GM23338 (cell line): ENCODE data around the gene STOX2. TPM values are rescaled to one million over a fixed set of nuclear protein-coding genes. Genes with fewer than 3 reads are reported as not detected.

ENCODE experiments used
- CREB1 ChIP-seq: fragments of 250-450 bp; sonication (Bioruptor Pico); IDR thresholded peaks from 2 replicates; pipeline ENCODE4 v1.5.0; 2020; ENCODE audit warnings: low read depth, mild to moderate bottlenecking, moderate library complexity
- EZH2 ChIP-seq: fragments of 200-600 bp; sonication (generic); IDR thresholded peaks from one replicate; pipeline ENCODE4 v1.8.0; 2017; ENCODE audit warnings: antibody characterized with exemption, mild to moderate bottlenecking, low read depth; ENCODE audit not compliant: unreplicated experiment
- EZH2phosphoT487 ChIP-seq: fragments of 200-600 bp; sonication (generic); IDR thresholded peaks from one replicate; pipeline ENCODE4 v1.8.1; 2018; ENCODE audit warnings: antibody characterized with exemption; ENCODE audit not compliant: unreplicated experiment
- NANOG ChIP-seq: IDR thresholded peaks from 2 replicates; pipeline ENCODE4 v1.6.1; 2016; ENCODE audit warnings: antibody characterized with exemption, borderline replicate concordance
- POLR2AphosphoS5 ChIP-seq: IDR thresholded peaks from 2 replicates; pipeline ENCODE4 v1.6.1; 2016; ENCODE audit warnings: antibody characterized with exemption, low read depth
- STAT1 ChIP-seq: IDR thresholded peaks from one replicate; pipeline ENCODE4 v1.6.1; 2016; ENCODE audit warnings: antibody characterized with exemption; ENCODE audit not compliant: unreplicated experiment
- ZNF114 ChIP-seq: fragments of 250-450 bp; sonication (Bioruptor Pico); IDR thresholded peaks from 2 replicates; pipeline ENCODE4 v1.5.0; 2020; ENCODE audit warnings: mild to moderate bottlenecking, moderate library complexity
- polyA plus RNA-seq: library from polyadenylated mRNA; unstranded; fragments of >200 nt; fragmentation: Nextera tagmentation; extraction: Ambion mirVana; gene quantifications from 2 replicates; pipeline ENCODE4 v1.2.1, GENCODE V29; 2016
- total RNA-seq: library from RNA; depleted of rRNA; stranded (reverse); fragments of >200 nt; shearing (Covaris generic); gene quantifications from 2 replicates; pipeline ENCODE4 v1.2.3, GENCODE V29; 2014
- TF ChIP-seq, protein P1 (sequence below): fragments of 250-450 bp; sonication (Bioruptor Pico); IDR thresholded peaks from 2 replicates; pipeline ENCODE4 v1.5.0; 2020; ENCODE audit warnings: mild to moderate bottlenecking, moderate library complexity
- TF ChIP-seq, protein P2 (sequence below): IDR thresholded peaks from one replicate; pipeline ENCODE4 v1.6.1; 2018; ENCODE audit warnings: antibody characterized with exemption; ENCODE audit not compliant: unreplicated experiment
- TF ChIP-seq, protein P3 (sequence below), 2 experiments: fragments of 200-600 bp in 1 of 2; sonication (generic) in 1 of 2; conservative IDR thresholded peaks; 2 replicates each; pipeline versions ENCODE4 v1.5.1 to v1.6.1; 2016 to 2017; ENCODE audit warnings: antibody characterized with exemption in 2 of 2, low read depth in 2 of 2, mild to moderate bottlenecking in 2 of 2, moderate library complexity in 1 of 2
- TF ChIP-seq, protein P4 (sequence below): IDR thresholded peaks from 2 replicates; pipeline ENCODE4 v1.6.1; 2016; ENCODE audit warnings: antibody characterized with exemption

STOX2 gene
- total and polyA plus RNA-seq, 2 experiments from 2014 or later: 19.8 to 20.6 TPM

DNA sequence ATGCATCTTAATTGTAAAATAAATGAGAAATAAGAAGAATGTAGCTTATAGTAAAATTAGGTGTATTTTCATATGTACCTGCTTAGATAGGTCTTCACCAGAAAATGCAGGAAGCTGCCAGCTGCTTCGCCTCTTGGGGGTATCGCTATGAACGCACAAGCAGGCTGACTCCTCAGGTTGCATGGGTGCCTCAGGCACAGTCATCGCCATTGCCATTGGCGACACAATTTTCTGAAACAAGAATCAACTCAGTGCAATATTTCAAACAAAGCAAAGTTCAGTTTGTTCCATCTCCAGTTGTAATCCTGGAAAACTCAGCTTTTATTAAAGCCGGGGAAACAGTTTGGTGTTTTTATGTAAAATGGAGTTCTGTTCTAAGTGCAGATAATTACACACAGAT is 29.7 kb downstream of the STOX2 start (continued):
- TF ChIP-seq, protein P1, sequence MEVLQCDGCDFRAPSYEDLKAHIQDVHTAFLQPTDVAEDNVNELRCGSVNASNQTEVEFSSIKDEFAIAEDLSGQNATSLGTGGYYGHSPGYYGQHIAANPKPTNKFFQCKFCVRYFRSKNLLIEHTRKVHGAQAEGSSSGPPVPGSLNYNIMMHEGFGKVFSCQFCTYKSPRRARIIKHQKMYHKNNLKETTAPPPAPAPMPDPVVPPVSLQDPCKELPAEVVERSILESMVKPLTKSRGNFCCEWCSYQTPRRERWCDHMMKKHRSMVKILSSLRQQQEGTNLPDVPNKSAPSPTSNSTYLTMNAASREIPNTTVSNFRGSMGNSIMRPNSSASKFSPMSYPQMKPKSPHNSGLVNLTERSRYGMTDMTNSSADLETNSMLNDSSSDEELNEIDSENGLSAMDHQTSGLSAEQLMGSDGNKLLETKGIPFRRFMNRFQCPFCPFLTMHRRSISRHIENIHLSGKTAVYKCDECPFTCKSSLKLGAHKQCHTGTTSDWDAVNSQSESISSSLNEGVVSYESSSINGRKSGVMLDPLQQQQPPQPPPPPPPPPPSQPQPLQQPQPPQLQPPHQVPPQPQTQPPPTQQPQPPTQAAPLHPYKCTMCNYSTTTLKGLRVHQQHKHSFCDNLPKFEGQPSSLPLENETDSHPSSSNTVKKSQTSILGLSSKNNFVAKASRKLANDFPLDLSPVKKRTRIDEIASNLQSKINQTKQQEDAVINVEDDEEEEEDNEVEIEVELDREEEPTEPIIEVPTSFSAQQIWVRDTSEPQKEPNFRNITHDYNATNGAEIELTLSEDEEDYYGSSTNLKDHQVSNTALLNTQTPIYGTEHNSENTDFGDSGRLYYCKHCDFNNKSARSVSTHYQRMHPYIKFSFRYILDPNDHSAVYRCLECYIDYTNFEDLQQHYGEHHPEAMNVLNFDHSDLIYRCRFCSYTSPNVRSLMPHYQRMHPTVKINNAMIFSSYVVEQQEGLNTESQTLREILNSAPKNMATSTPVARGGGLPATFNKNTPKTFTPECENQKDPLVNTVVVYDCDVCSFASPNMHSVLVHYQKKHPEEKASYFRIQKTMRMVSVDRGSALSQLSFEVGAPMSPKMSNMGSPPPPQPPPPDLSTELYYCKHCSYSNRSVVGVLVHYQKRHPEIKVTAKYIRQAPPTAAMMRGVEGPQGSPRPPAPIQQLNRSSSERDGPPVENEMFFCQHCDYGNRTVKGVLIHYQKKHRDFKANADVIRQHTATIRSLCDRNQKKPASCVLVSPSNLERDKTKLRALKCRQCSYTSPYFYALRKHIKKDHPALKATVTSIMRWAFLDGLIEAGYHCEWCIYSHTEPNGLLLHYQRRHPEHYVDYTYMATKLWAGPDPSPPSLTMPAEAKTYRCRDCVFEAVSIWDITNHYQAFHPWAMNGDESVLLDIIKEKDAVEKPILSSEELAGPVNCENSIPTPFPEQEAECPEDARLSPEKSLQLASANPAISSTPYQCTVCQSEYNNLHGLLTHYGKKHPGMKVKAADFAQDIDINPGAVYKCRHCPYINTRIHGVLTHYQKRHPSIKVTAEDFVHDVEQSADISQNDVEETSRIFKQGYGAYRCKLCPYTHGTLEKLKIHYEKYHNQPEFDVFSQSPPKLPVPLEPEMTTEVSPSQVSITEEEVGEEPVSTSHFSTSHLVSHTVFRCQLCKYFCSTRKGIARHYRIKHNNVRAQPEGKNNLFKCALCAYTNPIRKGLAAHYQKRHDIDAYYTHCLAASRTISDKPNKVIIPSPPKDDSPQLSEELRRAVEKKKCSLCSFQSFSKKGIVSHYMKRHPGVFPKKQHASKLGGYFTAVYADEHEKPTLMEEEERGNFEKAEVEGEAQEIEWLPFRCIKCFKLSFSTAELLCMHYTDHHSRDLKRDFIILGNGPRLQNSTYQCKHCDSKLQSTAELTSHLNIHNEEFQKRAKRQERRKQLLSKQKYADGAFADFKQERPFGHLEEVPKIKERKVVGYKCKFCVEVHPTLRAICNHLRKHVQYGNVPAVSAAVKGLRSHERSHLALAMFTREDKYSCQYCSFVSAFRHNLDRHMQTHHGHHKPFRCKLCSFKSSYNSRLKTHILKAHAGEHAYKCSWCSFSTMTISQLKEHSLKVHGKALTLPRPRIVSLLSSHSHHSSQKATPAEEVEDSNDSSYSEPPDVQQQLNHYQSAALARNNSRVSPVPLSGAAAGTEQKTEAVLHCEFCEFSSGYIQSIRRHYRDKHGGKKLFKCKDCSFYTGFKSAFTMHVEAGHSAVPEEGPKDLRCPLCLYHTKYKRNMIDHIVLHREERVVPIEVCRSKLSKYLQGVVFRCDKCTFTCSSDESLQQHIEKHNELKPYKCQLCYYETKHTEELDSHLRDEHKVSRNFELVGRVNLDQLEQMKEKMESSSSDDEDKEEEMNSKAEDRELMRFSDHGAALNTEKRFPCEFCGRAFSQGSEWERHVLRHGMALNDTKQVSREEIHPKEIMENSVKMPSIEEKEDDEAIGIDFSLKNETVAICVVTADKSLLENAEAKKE (CRISPR knock-in tag): no peak
- TF ChIP-seq EZH2phosphoT487 (no peak), ZNF114 (CRISPR knock-in tag) (no peak), EZH2 (no peak), CREB1 (CRISPR knock-in tag) (no peak), POLR2AphosphoS5 (no peak), STAT1 (no peak), NANOG (no peak)
- TF ChIP-seq, protein P2, sequence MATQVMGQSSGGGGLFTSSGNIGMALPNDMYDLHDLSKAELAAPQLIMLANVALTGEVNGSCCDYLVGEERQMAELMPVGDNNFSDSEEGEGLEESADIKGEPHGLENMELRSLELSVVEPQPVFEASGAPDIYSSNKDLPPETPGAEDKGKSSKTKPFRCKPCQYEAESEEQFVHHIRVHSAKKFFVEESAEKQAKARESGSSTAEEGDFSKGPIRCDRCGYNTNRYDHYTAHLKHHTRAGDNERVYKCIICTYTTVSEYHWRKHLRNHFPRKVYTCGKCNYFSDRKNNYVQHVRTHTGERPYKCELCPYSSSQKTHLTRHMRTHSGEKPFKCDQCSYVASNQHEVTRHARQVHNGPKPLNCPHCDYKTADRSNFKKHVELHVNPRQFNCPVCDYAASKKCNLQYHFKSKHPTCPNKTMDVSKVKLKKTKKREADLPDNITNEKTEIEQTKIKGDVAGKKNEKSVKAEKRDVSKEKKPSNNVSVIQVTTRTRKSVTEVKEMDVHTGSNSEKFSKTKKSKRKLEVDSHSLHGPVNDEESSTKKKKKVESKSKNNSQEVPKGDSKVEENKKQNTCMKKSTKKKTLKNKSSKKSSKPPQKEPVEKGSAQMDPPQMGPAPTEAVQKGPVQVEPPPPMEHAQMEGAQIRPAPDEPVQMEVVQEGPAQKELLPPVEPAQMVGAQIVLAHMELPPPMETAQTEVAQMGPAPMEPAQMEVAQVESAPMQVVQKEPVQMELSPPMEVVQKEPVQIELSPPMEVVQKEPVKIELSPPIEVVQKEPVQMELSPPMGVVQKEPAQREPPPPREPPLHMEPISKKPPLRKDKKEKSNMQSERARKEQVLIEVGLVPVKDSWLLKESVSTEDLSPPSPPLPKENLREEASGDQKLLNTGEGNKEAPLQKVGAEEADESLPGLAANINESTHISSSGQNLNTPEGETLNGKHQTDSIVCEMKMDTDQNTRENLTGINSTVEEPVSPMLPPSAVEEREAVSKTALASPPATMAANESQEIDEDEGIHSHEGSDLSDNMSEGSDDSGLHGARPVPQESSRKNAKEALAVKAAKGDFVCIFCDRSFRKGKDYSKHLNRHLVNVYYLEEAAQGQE: no peak
- TF ChIP-seq, protein P3, sequence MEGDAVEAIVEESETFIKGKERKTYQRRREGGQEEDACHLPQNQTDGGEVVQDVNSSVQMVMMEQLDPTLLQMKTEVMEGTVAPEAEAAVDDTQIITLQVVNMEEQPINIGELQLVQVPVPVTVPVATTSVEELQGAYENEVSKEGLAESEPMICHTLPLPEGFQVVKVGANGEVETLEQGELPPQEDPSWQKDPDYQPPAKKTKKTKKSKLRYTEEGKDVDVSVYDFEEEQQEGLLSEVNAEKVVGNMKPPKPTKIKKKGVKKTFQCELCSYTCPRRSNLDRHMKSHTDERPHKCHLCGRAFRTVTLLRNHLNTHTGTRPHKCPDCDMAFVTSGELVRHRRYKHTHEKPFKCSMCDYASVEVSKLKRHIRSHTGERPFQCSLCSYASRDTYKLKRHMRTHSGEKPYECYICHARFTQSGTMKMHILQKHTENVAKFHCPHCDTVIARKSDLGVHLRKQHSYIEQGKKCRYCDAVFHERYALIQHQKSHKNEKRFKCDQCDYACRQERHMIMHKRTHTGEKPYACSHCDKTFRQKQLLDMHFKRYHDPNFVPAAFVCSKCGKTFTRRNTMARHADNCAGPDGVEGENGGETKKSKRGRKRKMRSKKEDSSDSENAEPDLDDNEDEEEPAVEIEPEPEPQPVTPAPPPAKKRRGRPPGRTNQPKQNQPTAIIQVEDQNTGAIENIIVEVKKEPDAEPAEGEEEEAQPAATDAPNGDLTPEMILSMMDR (conservative IDR thresholded peaks at IDR 0.05; ENCODE audit: low read depth in 2 of 2): no peak
- TF ChIP-seq, protein P4, sequence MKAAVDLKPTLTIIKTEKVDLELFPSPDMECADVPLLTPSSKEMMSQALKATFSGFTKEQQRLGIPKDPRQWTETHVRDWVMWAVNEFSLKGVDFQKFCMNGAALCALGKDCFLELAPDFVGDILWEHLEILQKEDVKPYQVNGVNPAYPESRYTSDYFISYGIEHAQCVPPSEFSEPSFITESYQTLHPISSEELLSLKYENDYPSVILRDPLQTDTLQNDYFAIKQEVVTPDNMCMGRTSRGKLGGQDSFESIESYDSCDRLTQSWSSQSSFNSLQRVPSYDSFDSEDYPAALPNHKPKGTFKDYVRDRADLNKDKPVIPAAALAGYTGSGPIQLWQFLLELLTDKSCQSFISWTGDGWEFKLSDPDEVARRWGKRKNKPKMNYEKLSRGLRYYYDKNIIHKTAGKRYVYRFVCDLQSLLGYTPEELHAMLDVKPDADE: no peak
